ENCODE results near the gene THADA.

- TF ChIP-seq, protein P1, sequence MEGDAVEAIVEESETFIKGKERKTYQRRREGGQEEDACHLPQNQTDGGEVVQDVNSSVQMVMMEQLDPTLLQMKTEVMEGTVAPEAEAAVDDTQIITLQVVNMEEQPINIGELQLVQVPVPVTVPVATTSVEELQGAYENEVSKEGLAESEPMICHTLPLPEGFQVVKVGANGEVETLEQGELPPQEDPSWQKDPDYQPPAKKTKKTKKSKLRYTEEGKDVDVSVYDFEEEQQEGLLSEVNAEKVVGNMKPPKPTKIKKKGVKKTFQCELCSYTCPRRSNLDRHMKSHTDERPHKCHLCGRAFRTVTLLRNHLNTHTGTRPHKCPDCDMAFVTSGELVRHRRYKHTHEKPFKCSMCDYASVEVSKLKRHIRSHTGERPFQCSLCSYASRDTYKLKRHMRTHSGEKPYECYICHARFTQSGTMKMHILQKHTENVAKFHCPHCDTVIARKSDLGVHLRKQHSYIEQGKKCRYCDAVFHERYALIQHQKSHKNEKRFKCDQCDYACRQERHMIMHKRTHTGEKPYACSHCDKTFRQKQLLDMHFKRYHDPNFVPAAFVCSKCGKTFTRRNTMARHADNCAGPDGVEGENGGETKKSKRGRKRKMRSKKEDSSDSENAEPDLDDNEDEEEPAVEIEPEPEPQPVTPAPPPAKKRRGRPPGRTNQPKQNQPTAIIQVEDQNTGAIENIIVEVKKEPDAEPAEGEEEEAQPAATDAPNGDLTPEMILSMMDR (IDR thresholded peaks at IDR 0.05; ENCODE audit: insufficient read depth, low read length, poor library complexity, severe bottlenecking): no peak
- TF ChIP-seq EZH2phosphoT487 (conservative IDR thresholded peaks at IDR 0.05; ENCODE audit: low read length): no peak
Observed at GRCh38 chr2:43488737-43489136, 107.1 kb downstream of the THADA start.
